ENCODE data around the gene PWP2.

DNA sequence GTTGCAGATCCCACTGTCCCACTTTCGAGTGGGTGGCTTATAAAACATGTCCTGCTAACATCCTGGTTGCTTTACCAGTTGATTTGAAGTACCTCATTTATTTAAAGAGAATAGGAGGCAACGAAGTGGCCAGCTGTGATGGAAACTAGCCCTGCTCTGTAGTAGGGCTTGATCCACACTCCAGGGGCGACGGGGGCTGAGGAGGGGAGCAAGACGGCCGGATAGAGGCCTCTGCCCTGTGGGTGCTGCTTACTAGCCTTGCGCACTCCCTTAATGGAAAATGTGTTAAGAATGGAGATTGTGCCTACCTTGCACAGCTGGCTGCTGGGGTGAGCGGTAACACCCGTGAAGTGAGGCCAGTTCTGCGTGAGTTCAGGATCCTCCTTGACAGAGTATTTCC is 41.1 kb upstream of the PWP2 start:
- TF ChIP-seq, protein P1, sequence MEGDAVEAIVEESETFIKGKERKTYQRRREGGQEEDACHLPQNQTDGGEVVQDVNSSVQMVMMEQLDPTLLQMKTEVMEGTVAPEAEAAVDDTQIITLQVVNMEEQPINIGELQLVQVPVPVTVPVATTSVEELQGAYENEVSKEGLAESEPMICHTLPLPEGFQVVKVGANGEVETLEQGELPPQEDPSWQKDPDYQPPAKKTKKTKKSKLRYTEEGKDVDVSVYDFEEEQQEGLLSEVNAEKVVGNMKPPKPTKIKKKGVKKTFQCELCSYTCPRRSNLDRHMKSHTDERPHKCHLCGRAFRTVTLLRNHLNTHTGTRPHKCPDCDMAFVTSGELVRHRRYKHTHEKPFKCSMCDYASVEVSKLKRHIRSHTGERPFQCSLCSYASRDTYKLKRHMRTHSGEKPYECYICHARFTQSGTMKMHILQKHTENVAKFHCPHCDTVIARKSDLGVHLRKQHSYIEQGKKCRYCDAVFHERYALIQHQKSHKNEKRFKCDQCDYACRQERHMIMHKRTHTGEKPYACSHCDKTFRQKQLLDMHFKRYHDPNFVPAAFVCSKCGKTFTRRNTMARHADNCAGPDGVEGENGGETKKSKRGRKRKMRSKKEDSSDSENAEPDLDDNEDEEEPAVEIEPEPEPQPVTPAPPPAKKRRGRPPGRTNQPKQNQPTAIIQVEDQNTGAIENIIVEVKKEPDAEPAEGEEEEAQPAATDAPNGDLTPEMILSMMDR (IDR thresholded peaks at IDR 0.05) = no peak
- no peak for TF ChIP-seq POLR2A (IDR thresholded peaks at IDR 0.05)

Data from Peyer's patch (tissue), 4 donors.